Uterus (tissue), 2 donors: Measurements from ENCODE around the gene C7orf57.

ENCODE experiments used
- CTCF ChIP-seq, 4 experiments: fragments of 200-600 bp in 2 of 4; fragments of 450-650 bp in 2 of 4; sonication (generic) in 2 of 4; IDR thresholded peaks; one replicate each; pipeline ENCODE4 v1.5.1; 2016 to 2019; ENCODE audit warnings: antibody characterized with exemption in 4 of 4, mild to moderate bottlenecking in 2 of 4, moderate library complexity in 1 of 4
- POLR2A ChIP-seq, 2 donors: fragments of 450-650 bp; IDR thresholded peaks; one replicate each; pipeline ENCODE4 v1.6.1; 2016; ENCODE audit warnings: antibody characterized with exemption in 2 of 2, mild to moderate bottlenecking in 1 of 2, moderate library complexity in 1 of 2

GRCh38 chr7:48090095-48090805 lies 54.9 kb downstream of the C7orf57 start:
- no peak for TF ChIP-seq CTCF (IDR thresholded peaks at IDR 0.05)
- no peak for TF ChIP-seq POLR2A (IDR thresholded peaks at IDR 0.05)
